Vagina (tissue), 2 donors: ENCODE measurements around the gene PADI6. TPM values are rescaled to one million over a fixed set of nuclear protein-coding genes. Genes with fewer than 3 reads are reported as not detected.

ENCODE experiments used
- DNase-seq, 2 donors: peaks; one replicate each; pipeline ENCODE4 v3.0.0-alpha.2; 2017; ENCODE audit errors: extremely low spot score in 2 of 2
- H3K27ac ChIP-seq: fragments of 200-600 bp; sonication (generic); one replicate; pipeline ENCODE4 v1.5.1; 2019
- H3K27me3 ChIP-seq: fragments of 200-600 bp; sonication (generic); one replicate; pipeline ENCODE4 v1.5.1; 2019
- H3K36me3 ChIP-seq, 2 donors: fragments of 200-600 bp; sonication (generic); one replicate each; pipeline ENCODE4 v1.5.1; 2017 to 2019
- H3K4me1 ChIP-seq: fragments of 200-600 bp; sonication (generic); one replicate; pipeline ENCODE4 v1.5.1; 2019
- H3K4me3 ChIP-seq, 2 donors: fragments of 200-600 bp; sonication (generic); 1 replicate in 1 of 2; 2 replicates in 1 of 2; pipeline ENCODE4 v1.5.1; 2016 to 2019
- H3K9me3 ChIP-seq: fragments of 200-600 bp; sonication (generic); one replicate; pipeline ENCODE4 v1.5.1; 2019
- POLR2A ChIP-seq, 2 donors: fragments of 450-650 bp; IDR thresholded peaks; one replicate each; pipeline ENCODE4 v1.6.1; 2017; ENCODE audit warnings: antibody characterized with exemption in 2 of 2, mild to moderate bottlenecking in 2 of 2, moderate library complexity in 2 of 2
- POLR2AphosphoS5 ChIP-seq, 2 donors: sonication (generic); formaldehyde crosslinking; IDR thresholded peaks; one replicate each; pipeline ENCODE4 v1.9.0; 2017; ENCODE audit warnings: antibody characterized with exemption in 2 of 2, mild to moderate bottlenecking in 2 of 2, low read depth in 1 of 2; ENCODE audit not compliant: insufficient read depth in 1 of 2
- intact Hi-C: fragments of 100-400 bp; cut with DNase I; formaldehyde crosslinking; loops from one replicate; pipeline ENCODE4 v1.15.1; 2023
- total RNA-seq: library from RNA; depleted of rRNA; stranded (reverse); fragments of >200 nt; gene quantifications from one replicate; pipeline ENCODE4 v1.2.3, GENCODE V29; 2016
- TF ChIP-seq, protein P1 (sequence below), 3 experiments: fragments of 450-650 bp in 2 of 3; fragments of 200-600 bp in 1 of 3; sonication (generic) in 1 of 3; IDR thresholded peaks; one replicate each; pipeline ENCODE4 v1.5.1; 2017 to 2019; ENCODE audit warnings: antibody characterized with exemption in 3 of 3, mild to moderate bottlenecking in 2 of 3, moderate library complexity in 2 of 3

PADI6 gene
- total RNA-seq, 1 donor from 2014 or later: not detected

DNA sequence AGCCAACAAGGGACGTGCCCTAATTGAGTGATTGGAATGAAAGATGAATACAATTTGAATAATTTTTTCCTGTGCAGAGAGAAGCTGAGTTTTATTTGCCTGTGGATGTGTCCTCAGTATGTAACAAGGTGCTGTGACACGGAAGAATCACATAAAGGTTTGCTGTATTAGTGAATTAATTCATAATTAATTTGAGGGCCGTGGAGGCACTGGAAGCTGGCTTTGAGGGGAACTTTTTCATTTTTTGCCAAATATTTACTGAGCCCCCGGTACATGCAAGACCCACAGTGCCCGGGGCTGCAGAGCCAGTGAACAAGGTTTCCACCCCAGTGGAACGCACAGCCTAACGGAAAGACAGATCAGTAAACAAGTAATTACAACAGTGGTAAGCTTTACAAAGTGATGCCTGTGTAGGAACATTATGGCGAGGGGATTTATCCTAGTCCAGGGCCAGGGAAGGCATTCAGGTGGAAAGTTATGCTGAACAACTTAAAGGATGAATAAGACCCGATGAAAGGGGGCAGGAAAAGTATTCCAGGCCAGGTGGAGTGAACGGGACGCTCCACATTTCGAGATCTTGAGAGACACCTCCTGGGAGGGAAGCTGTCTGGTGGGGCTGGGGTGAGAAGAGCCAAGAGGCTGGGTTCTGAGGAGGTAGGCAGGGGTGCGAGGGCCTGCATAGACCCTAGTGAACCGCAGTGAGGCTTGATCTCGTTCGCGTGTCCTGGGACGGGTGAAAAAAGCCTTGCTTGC is 68.3 kb downstream of the PADI6 start:
- TF ChIP-seq, protein P1, sequence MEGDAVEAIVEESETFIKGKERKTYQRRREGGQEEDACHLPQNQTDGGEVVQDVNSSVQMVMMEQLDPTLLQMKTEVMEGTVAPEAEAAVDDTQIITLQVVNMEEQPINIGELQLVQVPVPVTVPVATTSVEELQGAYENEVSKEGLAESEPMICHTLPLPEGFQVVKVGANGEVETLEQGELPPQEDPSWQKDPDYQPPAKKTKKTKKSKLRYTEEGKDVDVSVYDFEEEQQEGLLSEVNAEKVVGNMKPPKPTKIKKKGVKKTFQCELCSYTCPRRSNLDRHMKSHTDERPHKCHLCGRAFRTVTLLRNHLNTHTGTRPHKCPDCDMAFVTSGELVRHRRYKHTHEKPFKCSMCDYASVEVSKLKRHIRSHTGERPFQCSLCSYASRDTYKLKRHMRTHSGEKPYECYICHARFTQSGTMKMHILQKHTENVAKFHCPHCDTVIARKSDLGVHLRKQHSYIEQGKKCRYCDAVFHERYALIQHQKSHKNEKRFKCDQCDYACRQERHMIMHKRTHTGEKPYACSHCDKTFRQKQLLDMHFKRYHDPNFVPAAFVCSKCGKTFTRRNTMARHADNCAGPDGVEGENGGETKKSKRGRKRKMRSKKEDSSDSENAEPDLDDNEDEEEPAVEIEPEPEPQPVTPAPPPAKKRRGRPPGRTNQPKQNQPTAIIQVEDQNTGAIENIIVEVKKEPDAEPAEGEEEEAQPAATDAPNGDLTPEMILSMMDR (IDR thresholded peaks at IDR 0.05): no peak
- TF ChIP-seq POLR2AphosphoS5 (IDR thresholded peaks at IDR 0.05; ENCODE audit: insufficient read depth in 1 of 2, low read depth in 1 of 2): no peak
- no peak for TF ChIP-seq POLR2A (IDR thresholded peaks at IDR 0.05)
- DNase-seq: no peak
- H3K27ac ChIP-seq: peak overlapping the region; percentile 78
- intact Hi-C loops: no loop called here
- no peaks in the 10 kb centered on the region for H3K36me3 ChIP-seq
- no peaks in the 10 kb centered on the region for H3K27me3 ChIP-seq
- H3K4me1 ChIP-seq: peaks cover 50% of the 10 kb centered on the region
- H3K4me3 ChIP-seq: peak overlapping the region; percentile 79 to 90
- no peaks in the 10 kb centered on the region for H3K9me3 ChIP-seq

DNA sequence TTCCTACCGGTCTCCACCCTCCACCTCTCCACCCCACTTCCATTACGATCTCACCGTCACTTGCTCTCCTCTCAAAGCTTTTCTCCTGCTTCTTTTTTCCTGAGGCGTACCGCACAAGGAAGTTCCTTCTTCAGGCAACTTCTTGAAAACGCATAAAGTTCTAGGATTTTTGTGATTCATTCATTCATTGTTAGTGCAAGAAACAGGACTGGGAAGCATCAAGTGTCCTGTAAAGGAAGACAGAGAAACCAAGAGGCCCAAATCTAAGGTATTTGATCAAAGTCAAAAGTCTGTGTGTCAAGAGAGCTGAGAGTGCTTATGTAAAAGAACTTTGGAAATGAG is 68.8 kb downstream of the PADI6 start:
- peak overlapping the region in 1 of 2 donors; percentile 90 for H3K4me3 ChIP-seq

DNA sequence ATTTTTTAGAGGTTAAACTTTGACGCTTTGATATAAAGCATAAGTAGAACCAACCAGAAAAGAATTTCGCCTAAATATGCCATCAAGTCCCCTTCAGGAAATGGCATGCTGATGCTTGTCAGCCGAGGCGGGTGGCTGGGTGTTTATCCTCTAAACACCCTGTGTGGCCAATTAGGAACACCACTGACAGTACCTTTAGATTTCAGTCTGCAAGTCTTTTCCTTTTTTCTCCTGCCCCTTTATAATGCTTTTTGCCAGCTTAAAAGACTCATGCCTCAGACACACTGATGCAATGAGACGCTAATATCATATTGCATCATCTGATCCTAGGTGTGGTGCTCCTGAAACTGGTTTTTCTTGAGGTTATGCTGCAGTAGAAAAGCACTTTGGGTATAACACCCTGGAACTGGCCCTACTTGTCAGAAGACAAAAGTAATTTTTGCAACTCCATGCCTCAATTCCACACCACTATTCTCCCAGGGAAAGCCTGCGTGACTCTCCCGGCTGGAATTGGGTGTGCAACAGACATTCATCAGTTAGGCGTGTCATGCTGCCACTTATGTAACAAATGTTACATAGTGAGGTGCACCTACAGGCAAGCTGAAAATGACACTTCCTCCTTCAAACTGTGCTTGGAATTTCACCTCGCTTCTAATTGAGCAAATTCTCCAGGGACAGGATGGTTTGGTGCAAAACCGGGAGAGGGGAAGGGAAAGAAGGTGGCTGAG is 69.4 kb downstream of the PADI6 start:
- H3K4me1 ChIP-seq: peaks cover 45% of the 10 kb centered on the region
- H3K27me3 ChIP-seq: no peaks in the 10 kb centered on the region
- intact Hi-C loops: no loop called here
- H3K27ac ChIP-seq: peak overlapping the region; percentile 78
- no peaks in the 10 kb centered on the region for H3K9me3 ChIP-seq
- DNase-seq: no peak
- no peak overlapping the region for H3K4me3 ChIP-seq
- no peaks in the 10 kb centered on the region for H3K36me3 ChIP-seq
- no peak for TF ChIP-seq POLR2A (IDR thresholded peaks at IDR 0.05)
- TF ChIP-seq POLR2AphosphoS5 (IDR thresholded peaks at IDR 0.05; ENCODE audit: insufficient read depth in 1 of 2, low read depth in 1 of 2): peak in 1 of 2 donors; percentile 78
- TF ChIP-seq, protein P1 (IDR thresholded peaks at IDR 0.05): no peak

More for the DNA sequence above, 68.8 kb downstream of the PADI6 start:
- TF ChIP-seq POLR2A (IDR thresholded peaks at IDR 0.05) (no peak), POLR2AphosphoS5 (IDR thresholded peaks at IDR 0.05; ENCODE audit: insufficient read depth in 1 of 2, low read depth in 1 of 2) (no peak)
- TF ChIP-seq, protein P1 (IDR thresholded peaks at IDR 0.05): no peak
- peaks cover 50% of the 10 kb centered on the region for H3K4me1 ChIP-seq
- intact Hi-C loops: no loop called here
- H3K36me3 ChIP-seq: no peaks in the 10 kb centered on the region
- no peaks in the 10 kb centered on the region for H3K27me3 ChIP-seq
- no peaks in the 10 kb centered on the region for H3K9me3 ChIP-seq
- peak overlapping the region; percentile 78 for H3K27ac ChIP-seq
- no peak for DNase-seq

DNA sequence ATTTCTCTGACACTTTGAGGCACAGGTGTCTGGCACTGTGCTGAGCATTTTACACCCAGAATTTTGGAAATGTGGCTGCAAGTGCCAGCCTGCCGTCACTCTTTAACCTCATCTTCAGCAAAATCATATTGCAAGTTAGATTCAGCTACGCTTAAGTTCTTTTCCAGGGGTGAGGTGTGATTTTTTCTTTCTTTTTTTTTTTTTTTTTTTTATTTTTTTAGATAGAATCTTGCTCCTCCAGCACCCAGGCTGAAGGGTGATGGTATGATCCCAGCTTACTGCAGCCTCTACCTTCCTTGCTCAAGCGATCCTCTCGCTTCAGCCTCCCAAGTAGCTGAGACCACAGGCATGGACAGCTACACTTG is 70.0 kb downstream of the PADI6 start:
- intact Hi-C loops: no loop called here
- TF ChIP-seq, protein P1 (IDR thresholded peaks at IDR 0.05): no peak
- TF ChIP-seq POLR2A (IDR thresholded peaks at IDR 0.05) (no peak), POLR2AphosphoS5 (IDR thresholded peaks at IDR 0.05; ENCODE audit: insufficient read depth in 1 of 2, low read depth in 1 of 2) (no peak)
- H3K27me3 ChIP-seq: no peaks in the 10 kb centered on the region
- no peak overlapping the region for H3K4me3 ChIP-seq
- H3K27ac ChIP-seq: no peak overlapping the region
- no peaks in the 10 kb centered on the region for H3K36me3 ChIP-seq
- no peaks in the 10 kb centered on the region for H3K9me3 ChIP-seq
- DNase-seq: no peak
- peaks cover 40% of the 10 kb centered on the region for H3K4me1 ChIP-seq

DNA sequence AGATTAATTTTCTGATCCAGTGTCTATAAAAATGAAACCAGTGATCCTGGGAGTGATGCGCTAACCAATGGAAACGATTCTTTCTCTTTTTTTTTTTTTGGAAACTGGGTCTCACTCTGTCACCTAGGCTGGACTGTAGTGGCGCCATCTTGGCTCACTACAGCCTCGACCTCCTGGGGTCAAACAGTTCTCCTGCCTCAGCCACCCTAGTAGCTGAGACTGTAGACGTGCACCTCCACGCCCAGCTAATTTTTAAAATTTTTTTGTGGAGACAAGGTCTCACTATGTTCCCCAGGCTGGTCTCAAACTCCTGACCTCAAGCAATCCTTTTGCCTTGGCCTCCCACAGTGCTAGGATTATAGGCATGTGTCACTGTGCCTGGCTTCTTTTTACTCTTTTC is 70.8 kb downstream of the PADI6 start:
- intact Hi-C loops: no loop called here
- Histone ChIP-seq H3K9me3 (no peaks in the 10 kb centered on the region), H3K27me3 (no peaks in the 10 kb centered on the region), H3K36me3 (no peaks in the 10 kb centered on the region), H3K4me1 (peaks cover 36% of the 10 kb centered on the region), H3K27ac (no peak overlapping the region), H3K4me3 (no peak overlapping the region)
- DNase-seq: no peak
- TF ChIP-seq POLR2A (IDR thresholded peaks at IDR 0.05) (no peak), POLR2AphosphoS5 (IDR thresholded peaks at IDR 0.05; ENCODE audit: insufficient read depth in 1 of 2, low read depth in 1 of 2) (no peak)
- TF ChIP-seq, protein P1 (IDR thresholded peaks at IDR 0.05): no peak
